K562 (cell line): ENCODE measurements around the gene KCNK7. TPM values are rescaled to one million over a fixed set of nuclear protein-coding genes. Genes with fewer than 3 reads are reported as not detected.

Source experiments
- ARHGAP35 ChIP-seq: fragments of 450-650 bp; IDR thresholded peaks from 2 replicates; pipeline ENCODE4 v1.6.1; 2018; ENCODE audit not compliant: partially characterized antibody
- ARID2 ChIP-seq: fragments of 450-650 bp; IDR thresholded peaks from 2 replicates; pipeline ENCODE4 v1.6.1; 2017; ENCODE audit warnings: antibody characterized with exemption, mild to moderate bottlenecking
- BCL6 ChIP-seq: fragments of 250-450 bp; sonication (Bioruptor Pico); IDR thresholded peaks from 2 replicates; pipeline ENCODE4 v1.4.0; 2020
- C11orf30 ChIP-seq: fragments of 450-650 bp; IDR thresholded peaks from 2 replicates; pipeline ENCODE4 v1.6.1; 2016; ENCODE audit warnings: low read depth, mild to moderate bottlenecking
- ETV1 ChIP-seq: fragments of 450-650 bp; conservative IDR thresholded peaks from 2 replicates; pipeline ENCODE4 v1.6.1; 2016; ENCODE audit warnings: missing genetic modification characterization, control low read depth, low read depth, missing compliant biosample characterization
- FOXP1 ChIP-seq: sonication (generic); formaldehyde crosslinking; IDR thresholded peaks from 2 replicates; pipeline ENCODE4 v1.8.0; 2022; ENCODE audit warnings: mild to moderate bottlenecking, missing genetic modification reagents
- HBP1 ChIP-seq: fragments of 450-650 bp; formaldehyde crosslinking; IDR thresholded peaks from 2 replicates; pipeline ENCODE4 v1.4.0; 2022; ENCODE audit warnings: missing genetic modification characterization
- HNRNPUL1 ChIP-seq: fragments of 200-400 bp; formaldehyde crosslinking; IDR thresholded peaks from 2 replicates; pipeline ENCODE4 v1.6.1; 2017; ENCODE audit warnings: low read length
- KAT7 ChIP-seq: sonication (generic); formaldehyde crosslinking; IDR thresholded peaks from 2 replicates; pipeline ENCODE4 v1.8.0; 2022; ENCODE audit warnings: missing genetic modification reagents, mild to moderate bottlenecking, borderline replicate concordance
- KAT8 ChIP-seq: fragments of 450-650 bp; IDR thresholded peaks from 2 replicates; pipeline ENCODE4 v1.6.1; 2016; ENCODE audit warnings: low read depth, mild to moderate bottlenecking
- PML ChIP-seq: IDR thresholded peaks from 2 replicates; pipeline ENCODE4 v1.6.1; 2012; ENCODE audit warnings: low read length, inconsistent platforms
- POLR2B ChIP-seq: fragments of 450-650 bp; IDR thresholded peaks from 2 replicates; pipeline ENCODE4 v1.6.1; 2018; ENCODE audit warnings: low read depth; ENCODE audit not compliant: partially characterized antibody
- PRPF4 ChIP-seq: fragments of 200-400 bp; formaldehyde crosslinking; IDR thresholded peaks from one replicate; pipeline ENCODE4 v1.6.1; 2017; ENCODE audit warnings: low read length, low read depth, mild to moderate bottlenecking; ENCODE audit not compliant: insufficient read depth, poor library complexity, severe bottlenecking
- RBFOX2 ChIP-seq: fragments of 200-400 bp; formaldehyde crosslinking; IDR thresholded peaks from 2 replicates; pipeline ENCODE4 v1.6.1; 2017; ENCODE audit warnings: low read depth, mild to moderate bottlenecking, low read length, moderate library complexity
- SUPT5H ChIP-seq: fragments of 450-650 bp; IDR thresholded peaks from 2 replicates; pipeline ENCODE4 v1.6.1; 2016
- TAF1 ChIP-seq: IDR thresholded peaks from 2 replicates; pipeline ENCODE4 v1.6.1; 2011; ENCODE audit warnings: mild to moderate bottlenecking, low read length, moderate library complexity; ENCODE audit not compliant: insufficient read depth, control insufficient read depth, severe bottlenecking; ENCODE audit errors: extremely low read depth
- THAP12 ChIP-seq: fragments of 250-450 bp; sonication (Bioruptor Pico); IDR thresholded peaks from 2 replicates; pipeline ENCODE4 v1.9.0; 2021; ENCODE audit warnings: mild to moderate bottlenecking, inconsistent platforms
- ZC3H11A ChIP-seq: IDR thresholded peaks from 2 replicates; pipeline ENCODE4 v1.6.1; 2012; ENCODE audit warnings: low read depth, low read length, improper control_type of control experiment
- ZFP36 ChIP-seq: fragments of 150-350 bp; IDR thresholded peaks from 2 replicates; pipeline ENCODE4 v1.6.1; 2018; ENCODE audit warnings: low read length, low read depth; ENCODE audit not compliant: partially characterized antibody
- ZNF398 ChIP-seq: fragments of 250-450 bp; sonication (Bioruptor Pico); IDR thresholded peaks from 2 replicates; pipeline ENCODE4 v1.8.0; 2021; ENCODE audit warnings: moderate library complexity, mild to moderate bottlenecking, inconsistent platforms
- ZNF696 ChIP-seq: fragments of 250-450 bp; sonication (Bioruptor Pico); conservative IDR thresholded peaks from 2 replicates; pipeline ENCODE4 v1.4.0; 2020; ENCODE audit warnings: mild to moderate bottlenecking, moderate library complexity
- polyA plus RNA-seq, 8 experiments: library from polyadenylated mRNA; depleted of rRNA in 4 of 8; stranded (reverse) in 5 of 8; unstranded in 3 of 8; fragments of >200 nt; fragmentation: Nextera tagmentation in 2 of 8; fragmentation: Illumina TruSeq in 1 of 8; extraction: Ambion mirVana in 2 of 8; extraction: Trizol in 1 of 8; gene quantifications; 2 replicates each; pipeline versions ENCODE4 v1.2.1 to v1.2.3, GENCODE V29; 2011 to 2014; ENCODE audit warnings: inconsistent platforms in 1 of 8, missing spikeins in 1 of 8
- total RNA-seq, 7 experiments: library from RNA; depleted of rRNA in 6 of 7; stranded (reverse); fragments of >200 nt in 6 of 7; fragmentation: Illumina TruSeq in 2 of 7; extraction: Trizol in 2 of 7; gene quantifications; 2 replicates each; pipeline versions ENCODE4 v1.2.1 to v1.2.3, GENCODE V29; 2011 to 2021; ENCODE audit warnings: low replicate concordance in 1 of 7
- TF ChIP-seq, protein P1 (sequence below): fragments of 250-450 bp; sonication (Bioruptor Pico); IDR thresholded peaks from 2 replicates; pipeline ENCODE4 v1.5.0; 2021; ENCODE audit warnings: mild to moderate bottlenecking, borderline replicate concordance

The KCNK7 gene
- total and polyA plus RNA-seq, 9 of the 15 experiments (the other 6 are each of a cell fraction or from before 2014, with no cell fraction given): 0.07 to 0.40 TPM; not detected in 7

- TF ChIP-seq ZNF398 (CRISPR knock-in tag) (no peak), THAP12 (CRISPR knock-in tag) (peak; percentile 33; the same call in 1 of the 2 replicates), PRPF4 (no peak), HNRNPUL1 (no peak), KAT7 (no peak), SUPT5H (peak; percentile 76), PML (no peak), BCL6 (CRISPR knock-in tag) (no peak), FOXP1 (no peak), HBP1 (CRISPR knock-in tag) (no peak), KAT8 (no peak), ZC3H11A (no peak), TAF1 (peak; percentile 55), RBFOX2 (peak; percentile 80), ETV1 (tag) (no peak; the same call in 1 of the 2 replicates), C11orf30 (no peak), ARHGAP35 (no peak), POLR2B (peak; percentile 71), ZFP36 (no peak), ARID2 (no peak), ZNF696 (CRISPR knock-in tag) (no peak)
- TF ChIP-seq, protein P1, sequence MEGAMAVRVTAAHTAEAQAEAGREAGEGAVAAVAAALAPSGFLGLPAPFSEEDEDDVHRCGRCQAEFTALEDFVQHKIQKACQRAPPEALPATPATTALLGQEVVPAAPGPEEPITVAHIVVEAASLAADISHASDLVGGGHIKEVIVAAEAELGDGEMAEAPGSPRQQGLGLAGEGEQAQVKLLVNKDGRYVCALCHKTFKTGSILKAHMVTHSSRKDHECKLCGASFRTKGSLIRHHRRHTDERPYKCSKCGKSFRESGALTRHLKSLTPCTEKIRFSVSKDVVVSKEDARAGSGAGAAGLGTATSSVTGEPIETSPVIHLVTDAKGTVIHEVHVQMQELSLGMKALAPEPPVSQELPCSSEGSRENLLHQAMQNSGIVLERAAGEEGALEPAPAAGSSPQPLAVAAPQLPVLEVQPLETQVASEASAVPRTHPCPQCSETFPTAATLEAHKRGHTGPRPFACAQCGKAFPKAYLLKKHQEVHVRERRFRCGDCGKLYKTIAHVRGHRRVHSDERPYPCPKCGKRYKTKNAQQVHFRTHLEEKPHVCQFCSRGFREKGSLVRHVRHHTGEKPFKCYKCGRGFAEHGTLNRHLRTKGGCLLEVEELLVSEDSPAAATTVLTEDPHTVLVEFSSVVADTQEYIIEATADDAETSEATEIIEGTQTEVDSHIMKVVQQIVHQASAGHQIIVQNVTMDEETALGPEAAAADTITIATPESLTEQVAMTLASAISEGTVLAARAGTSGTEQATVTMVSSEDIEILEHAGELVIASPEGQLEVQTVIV (CRISPR knock-in tag): no peak
Measured at GRCh38 chr11:65637794-65638419, 42.3 kb upstream of the KCNK7 start, which contains the start of gene SIPA1 (continued).
